ENCODE measurements around the gene FBN1.

DNA sequence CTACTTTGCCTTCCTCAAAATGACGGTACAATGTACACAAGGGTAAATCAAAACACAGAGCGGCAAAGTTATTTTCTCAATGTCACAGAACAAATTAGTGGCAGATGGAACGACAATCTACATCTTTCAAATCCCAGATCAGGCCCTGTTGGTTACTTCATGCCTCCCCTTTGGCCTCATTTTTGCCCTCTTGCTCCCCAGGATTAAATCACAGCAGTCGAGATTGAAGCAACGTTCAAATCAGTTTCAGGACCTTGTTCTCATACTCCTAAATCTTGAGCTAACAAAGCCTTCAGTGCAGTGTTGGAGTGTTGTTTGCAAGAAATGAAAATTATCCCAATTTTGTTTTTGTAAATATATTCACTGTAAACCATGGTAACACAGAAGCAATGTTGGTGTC is 91.4 kb downstream of the FBN1 start:
- TF ChIP-seq, protein P1, sequence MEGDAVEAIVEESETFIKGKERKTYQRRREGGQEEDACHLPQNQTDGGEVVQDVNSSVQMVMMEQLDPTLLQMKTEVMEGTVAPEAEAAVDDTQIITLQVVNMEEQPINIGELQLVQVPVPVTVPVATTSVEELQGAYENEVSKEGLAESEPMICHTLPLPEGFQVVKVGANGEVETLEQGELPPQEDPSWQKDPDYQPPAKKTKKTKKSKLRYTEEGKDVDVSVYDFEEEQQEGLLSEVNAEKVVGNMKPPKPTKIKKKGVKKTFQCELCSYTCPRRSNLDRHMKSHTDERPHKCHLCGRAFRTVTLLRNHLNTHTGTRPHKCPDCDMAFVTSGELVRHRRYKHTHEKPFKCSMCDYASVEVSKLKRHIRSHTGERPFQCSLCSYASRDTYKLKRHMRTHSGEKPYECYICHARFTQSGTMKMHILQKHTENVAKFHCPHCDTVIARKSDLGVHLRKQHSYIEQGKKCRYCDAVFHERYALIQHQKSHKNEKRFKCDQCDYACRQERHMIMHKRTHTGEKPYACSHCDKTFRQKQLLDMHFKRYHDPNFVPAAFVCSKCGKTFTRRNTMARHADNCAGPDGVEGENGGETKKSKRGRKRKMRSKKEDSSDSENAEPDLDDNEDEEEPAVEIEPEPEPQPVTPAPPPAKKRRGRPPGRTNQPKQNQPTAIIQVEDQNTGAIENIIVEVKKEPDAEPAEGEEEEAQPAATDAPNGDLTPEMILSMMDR (IDR thresholded peaks at IDR 0.05): no peak
- no peak for TF ChIP-seq POLR2A (IDR thresholded peaks at IDR 0.05)

All from thyroid gland (tissue), 4 donors.